IPS-18a (cell line): ENCODE measurements around the gene NXF1.

Experiments used
- H3K27ac ChIP-seq: one replicate; pipeline ENCODE4 v1.5.1; 2013; ENCODE audit warnings: low read length
- H3K27me3 ChIP-seq: one replicate; pipeline ENCODE4 v1.6.1; 2013; ENCODE audit warnings: mild to moderate bottlenecking, low read length; ENCODE audit not compliant: control insufficient read depth, insufficient read depth
- H3K36me3 ChIP-seq: one replicate; pipeline ENCODE4 v1.6.1; 2013; ENCODE audit warnings: low read depth, low read length; ENCODE audit not compliant: control insufficient read depth
- H3K4me1 ChIP-seq: one replicate; pipeline ENCODE4 v1.6.1; 2013; ENCODE audit warnings: low read depth, low read length; ENCODE audit not compliant: control insufficient read depth
- H3K4me3 ChIP-seq: one replicate; pipeline ENCODE4 v1.5.1; 2013; ENCODE audit warnings: low read length
- H3K9ac ChIP-seq: one replicate; pipeline ENCODE4 v1.6.1; 2013; ENCODE audit warnings: mild to moderate bottlenecking, low read length, moderate library complexity
- H3K9me3 ChIP-seq: one replicate; pipeline ENCODE4 v1.6.1; 2013; ENCODE audit warnings: low read depth, low read length; ENCODE audit not compliant: control insufficient read depth

NXF1 gene

DNA sequence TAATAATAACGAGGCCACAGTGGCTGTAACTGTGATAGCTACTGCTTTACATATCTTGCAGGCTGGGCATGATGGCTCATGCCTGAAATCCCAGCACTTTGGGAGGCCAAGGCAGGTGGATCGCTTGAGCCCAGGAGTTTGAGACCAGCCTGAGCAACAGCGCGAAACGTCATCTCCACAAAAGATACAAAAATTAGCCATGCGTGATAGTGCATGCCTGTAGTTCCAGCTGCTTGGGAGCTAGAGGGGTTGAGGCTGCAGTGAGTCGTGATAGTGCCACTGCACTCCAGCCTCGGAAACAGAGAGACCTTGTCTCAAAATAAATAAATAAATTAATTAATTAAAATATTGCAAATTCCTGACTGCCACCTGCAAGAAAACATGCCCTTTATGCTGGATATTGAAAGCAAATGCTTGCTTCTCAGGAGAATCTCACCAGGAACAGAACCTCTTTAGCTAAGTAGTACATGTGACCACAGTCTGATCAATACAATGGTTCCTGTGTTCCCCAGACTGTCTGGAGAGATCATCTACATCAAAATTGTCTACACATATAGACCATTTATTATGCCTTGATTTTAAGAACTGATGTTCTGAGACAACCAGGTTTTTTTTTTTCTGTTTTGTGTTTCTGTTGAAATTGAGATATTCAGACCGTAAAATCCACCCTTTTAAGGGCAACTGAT, 57.6 kb downstream of the NXF1 start:
- Histone ChIP-seq H3K9ac (no peak overlapping the region), H3K9me3 (no peaks in the 10 kb centered on the region), H3K36me3 (peaks cover 20% of the 10 kb centered on the region), H3K27ac (no peak overlapping the region), H3K27me3 (no peaks in the 10 kb centered on the region), H3K4me1 (no peaks in the 10 kb centered on the region), H3K4me3 (no peak overlapping the region)
